Calu3 (cell line): ENCODE measurements around the gene YARS1. TPM values are rescaled to one million over a fixed set of nuclear protein-coding genes. Genes with fewer than 3 reads are reported as not detected.

Experiments
- BruUV-seq: library from RNA; stranded (reverse); fragments of 400-500 nt; replicated peaks from 2 replicates; lab custom pipeline; 2021; lab: Mats Ljungman, UMichigan
- CTCF ChIA-PET: fragments of 300-600 bp; sonication (Branson Sonifier 250); formaldehyde crosslinking; loops from one replicate; lab custom pipeline; 2022; ENCODE audit warnings: antibody characterized with exemption; lab: Charles Lee
- DNase-seq: peaks from one replicate; pipeline ENCODE4 v3.0.0; 2022
- H3K27ac Mint-ChIP-seq: one replicate; pipeline ENCODE4 v1.8.0; 2022; ENCODE audit warnings: mixed read lengths; ENCODE audit not compliant: unreplicated experiment
- H3K27me3 Mint-ChIP-seq: one replicate; pipeline ENCODE4 v1.8.0; 2022; ENCODE audit warnings: mixed read lengths; ENCODE audit not compliant: unreplicated experiment
- H3K36me3 Mint-ChIP-seq: one replicate; pipeline ENCODE4 v1.8.0; 2022; ENCODE audit warnings: mild to moderate bottlenecking, moderate library complexity, mixed read lengths; ENCODE audit not compliant: insufficient read depth, unreplicated experiment
- H3K4me1 Mint-ChIP-seq: one replicate; pipeline ENCODE4 v1.8.0; 2022; ENCODE audit warnings: mild to moderate bottlenecking, low read depth, mixed read lengths; ENCODE audit not compliant: unreplicated experiment
- H3K4me3 Mint-ChIP-seq: one replicate; pipeline ENCODE4 v1.8.0; 2022; ENCODE audit warnings: mild to moderate bottlenecking, low read depth, moderate library complexity, mixed read lengths; ENCODE audit not compliant: unreplicated experiment
- H3K9me3 Mint-ChIP-seq: one replicate; pipeline ENCODE4 v1.8.0; 2022; ENCODE audit warnings: low read depth, mixed read lengths; ENCODE audit not compliant: unreplicated experiment
- intact Hi-C: fragments of 100-400 bp; cut with micrococcal nuclease; formaldehyde crosslinking; loops from one replicate; pipeline ENCODE4 v1.10.0; 2022; ENCODE audit not compliant: unreplicated experiment
- total RNA-seq: library from RNA; stranded (reverse); gene quantifications from 2 replicates; pipeline ENCODE4 v1.2.3, GENCODE V29; 2022
- TF ChIP-seq, protein P1 (sequence below): fragments of 200-600 bp; IDR thresholded peaks from one replicate; pipeline ENCODE4 v1.8.0; 2022; ENCODE audit warnings: antibody characterized with exemption; ENCODE audit not compliant: unreplicated experiment

Gene YARS1
- total RNA-seq, 1 experiment from 2014 or later = 188 TPM

DNA sequence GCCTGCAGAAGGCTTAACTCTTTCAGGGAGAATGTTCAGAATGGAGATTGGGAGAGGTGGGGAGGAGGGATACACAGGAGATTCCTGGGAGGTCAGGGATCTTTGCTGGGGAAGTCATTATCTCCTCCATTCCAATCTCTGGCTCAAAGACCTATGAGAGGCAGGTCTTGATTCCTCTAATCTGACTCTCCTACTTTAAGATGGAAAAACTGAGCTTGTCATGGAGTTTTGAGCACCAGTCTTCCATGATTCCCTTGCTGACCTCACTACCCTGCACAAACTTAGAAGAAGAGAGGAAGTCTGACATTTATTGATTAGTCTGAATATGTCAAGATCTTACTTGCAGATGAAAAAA lies 73.1 kb downstream of the YARS1 start:
- intact Hi-C loops = no loop called here
- Mint-ChIP-seq H3K4me1 (peaks cover 37% of the 10 kb centered on the region), H3K9me3 (no peaks in the 10 kb centered on the region), H3K4me3 (peak overlapping the region; percentile 77), H3K27ac (peak overlapping the region; percentile 82), H3K36me3 (peaks cover 43% of the 10 kb centered on the region), H3K27me3 (no peaks in the 10 kb centered on the region)
- TF ChIP-seq, protein P1, sequence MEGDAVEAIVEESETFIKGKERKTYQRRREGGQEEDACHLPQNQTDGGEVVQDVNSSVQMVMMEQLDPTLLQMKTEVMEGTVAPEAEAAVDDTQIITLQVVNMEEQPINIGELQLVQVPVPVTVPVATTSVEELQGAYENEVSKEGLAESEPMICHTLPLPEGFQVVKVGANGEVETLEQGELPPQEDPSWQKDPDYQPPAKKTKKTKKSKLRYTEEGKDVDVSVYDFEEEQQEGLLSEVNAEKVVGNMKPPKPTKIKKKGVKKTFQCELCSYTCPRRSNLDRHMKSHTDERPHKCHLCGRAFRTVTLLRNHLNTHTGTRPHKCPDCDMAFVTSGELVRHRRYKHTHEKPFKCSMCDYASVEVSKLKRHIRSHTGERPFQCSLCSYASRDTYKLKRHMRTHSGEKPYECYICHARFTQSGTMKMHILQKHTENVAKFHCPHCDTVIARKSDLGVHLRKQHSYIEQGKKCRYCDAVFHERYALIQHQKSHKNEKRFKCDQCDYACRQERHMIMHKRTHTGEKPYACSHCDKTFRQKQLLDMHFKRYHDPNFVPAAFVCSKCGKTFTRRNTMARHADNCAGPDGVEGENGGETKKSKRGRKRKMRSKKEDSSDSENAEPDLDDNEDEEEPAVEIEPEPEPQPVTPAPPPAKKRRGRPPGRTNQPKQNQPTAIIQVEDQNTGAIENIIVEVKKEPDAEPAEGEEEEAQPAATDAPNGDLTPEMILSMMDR = no peak
- CTCF ChIA-PET = interaction anchor here (0.9 kb wide), 1 partner anchor 17 kb away, joined by 4 read pairs; no protein-coding TSS in a partner anchor
- BruUV-seq = no TSS peak
- no peak for DNase-seq

DNA sequence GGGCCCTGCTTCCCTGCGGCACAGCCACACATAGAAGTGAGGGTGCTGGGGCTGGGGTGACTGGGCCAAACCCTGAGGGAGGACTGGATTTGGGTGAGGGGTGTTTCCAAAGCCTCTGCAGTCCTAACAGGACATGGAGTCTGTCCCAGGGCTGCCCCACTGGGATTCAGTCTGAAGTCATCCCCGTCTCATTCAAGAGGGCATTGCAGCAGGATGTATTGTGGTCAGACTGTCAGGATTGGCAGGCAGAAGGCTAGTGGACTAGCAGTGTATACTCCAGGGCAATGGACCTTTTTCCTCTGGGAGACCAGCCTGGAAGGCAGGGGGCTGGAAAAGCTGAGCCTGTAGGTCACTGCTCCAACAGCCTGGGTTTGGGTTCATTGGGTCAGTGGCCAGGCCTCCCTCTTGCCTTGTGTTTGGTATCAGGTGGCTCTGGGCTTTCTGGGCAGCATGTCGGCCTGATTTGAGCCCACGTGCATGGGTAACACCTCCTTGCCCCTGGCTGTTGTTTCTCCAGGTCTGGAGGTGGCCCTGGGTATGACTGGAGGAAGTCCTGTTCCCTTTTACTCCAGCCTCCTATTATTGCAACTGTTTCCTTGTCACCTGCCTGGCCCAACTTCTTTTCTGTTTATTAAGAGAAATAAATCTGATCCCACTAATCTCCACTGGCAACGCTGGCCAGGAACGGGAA lies 73.6 kb downstream of the YARS1 start:
- TF ChIP-seq, protein P1 = no peak
- Mint-ChIP-seq H3K9me3 (no peaks in the 10 kb centered on the region), H3K27me3 (no peaks in the 10 kb centered on the region), H3K4me1 (peaks cover 32% of the 10 kb centered on the region), H3K4me3 (peak overlapping the region; percentile 77), H3K36me3 (peaks cover 43% of the 10 kb centered on the region), H3K27ac (peak overlapping the region; percentile 82)
- intact Hi-C loops = no loop called here
- BruUV-seq = no TSS peak
- DNase-seq = no peak
- CTCF ChIA-PET = interaction anchor here (0.9 to 2.0 kb wide), 6 partner anchors 16 to 54 kb away, joined by 4 to 9 read pairs (median 5); no protein-coding TSS in a partner anchor

DNA sequence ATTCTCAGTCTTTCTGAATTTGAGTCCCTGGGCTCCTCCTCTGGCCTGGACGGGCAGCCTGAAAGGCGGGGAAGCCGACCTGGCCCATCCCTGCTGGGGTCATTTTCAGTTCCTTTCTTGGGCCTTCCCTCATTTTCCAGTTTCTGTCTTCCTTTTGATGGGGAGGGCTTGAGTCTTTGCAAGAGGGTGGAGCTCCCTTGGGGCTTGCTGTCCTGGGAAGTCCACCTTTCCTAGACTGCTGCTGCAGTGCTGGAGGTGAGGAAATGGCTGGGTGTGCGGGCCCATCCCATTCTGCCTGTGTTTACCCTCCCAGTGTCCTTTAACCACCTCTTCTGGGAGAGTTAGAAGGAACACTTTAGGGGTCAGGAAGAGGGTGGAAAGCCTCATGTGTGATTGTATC lies 74.2 kb downstream of the YARS1 start:
- Mint-ChIP-seq H3K36me3 (peaks cover 43% of the 10 kb centered on the region), H3K4me1 (peaks cover 31% of the 10 kb centered on the region), H3K4me3 (peak overlapping the region; percentile 77), H3K27ac (peak overlapping the region; percentile 82), H3K9me3 (no peaks in the 10 kb centered on the region), H3K27me3 (no peaks in the 10 kb centered on the region)
- BruUV-seq = no TSS peak
- CTCF ChIA-PET = interaction anchor here (1.1 to 2.0 kb wide), 6 partner anchors 11 to 53 kb away, joined by 4 to 11 read pairs (median 6); no protein-coding TSS in a partner anchor
- intact Hi-C loops = no loop called here
- DNase-seq = no peak
- TF ChIP-seq, protein P1 = no peak

DNA sequence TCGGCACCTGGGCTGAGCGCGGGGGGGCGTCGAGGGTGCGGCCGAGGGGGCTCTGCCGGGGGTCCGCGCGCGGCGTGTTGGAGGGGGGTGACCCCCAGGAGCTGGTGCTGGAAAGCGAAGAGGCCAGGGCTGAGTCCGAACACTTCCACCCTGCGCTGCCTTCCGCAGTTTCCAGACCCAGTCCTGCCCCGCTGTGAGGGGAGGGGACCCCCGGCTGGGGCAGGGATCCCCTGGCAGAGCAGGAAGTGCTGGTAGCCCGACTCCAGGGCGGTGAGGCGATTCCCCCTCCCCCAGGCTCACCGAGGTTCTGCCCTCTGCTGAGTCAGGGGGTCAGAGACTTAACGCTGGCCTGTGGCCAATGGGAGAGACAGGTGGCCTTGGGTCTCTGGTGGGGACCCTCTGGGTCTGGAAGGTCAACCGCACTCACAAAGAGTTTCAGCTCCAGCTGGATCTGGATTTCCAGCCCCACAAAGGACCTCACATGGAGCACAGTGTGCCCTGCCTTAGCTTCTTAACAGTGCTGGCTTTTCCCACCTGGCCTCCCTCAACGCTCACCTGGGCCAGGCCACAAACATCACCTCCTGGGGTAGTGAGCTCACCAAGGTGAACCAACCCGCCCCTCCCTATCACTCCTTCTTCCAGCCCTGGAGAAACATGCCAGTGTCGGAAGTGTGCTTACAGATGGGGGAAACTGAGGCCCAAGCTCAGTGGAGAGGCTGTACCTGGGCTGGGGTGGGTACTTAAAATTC lies 74.8 kb downstream of the YARS1 start:
- peak overlapping the region; percentile 77 for H3K4me3 Mint-ChIP-seq
- TF ChIP-seq, protein P1 = no peak
- H3K4me1 Mint-ChIP-seq = peaks cover 36% of the 10 kb centered on the region
- intact Hi-C loops = no loop called here
- H3K9me3 Mint-ChIP-seq = no peaks in the 10 kb centered on the region
- CTCF ChIA-PET = interaction anchor here (1.1 to 2.0 kb wide), 6 partner anchors 11 to 53 kb away, joined by 4 to 11 read pairs (median 6); no protein-coding TSS in a partner anchor
- no peaks in the 10 kb centered on the region for H3K27me3 Mint-ChIP-seq
- H3K36me3 Mint-ChIP-seq = peaks cover 43% of the 10 kb centered on the region
- peak overlapping the region; percentile 82 for H3K27ac Mint-ChIP-seq
- peak; percentile 51 for DNase-seq
- BruUV-seq = no TSS peak
